Kidney (tissue), 14 donors: ENCODE results near the gene SAMM50. TPM values are rescaled to one million over a fixed set of nuclear protein-coding genes. Genes with fewer than 3 reads are reported as not detected.

Source experiments
- DNase-seq, 5 donors: peaks; one replicate each; pipeline ENCODE4 v3.0.0-alpha.2; 2013 to 2020
- FAIRE-seq: peaks from 2 replicates; lab custom pipeline; 2012; peaks lifted over from hg19 to GRCh38; lab: Jason Lieb, UNC
- H3K27ac ChIP-seq, 2 donors: one replicate each; pipeline ENCODE4 v1.7.0; 2013; ENCODE audit warnings: low read depth in 2 of 2, low read length in 2 of 2, inconsistent platforms in 1 of 2
- H3K27me3 ChIP-seq: one replicate; pipeline ENCODE4 v1.7.1; 2013; ENCODE audit warnings: low read length, inconsistent platforms; ENCODE audit not compliant: control insufficient read depth, insufficient read depth
- H3K36me3 ChIP-seq, 3 donors: one replicate each; pipeline versions ENCODE4 v1.7.0 to v1.7.1; 2013; ENCODE audit warnings: low read length in 3 of 3, control low read depth in 1 of 3, inconsistent platforms in 1 of 3; ENCODE audit not compliant: insufficient read depth in 3 of 3, control insufficient read depth in 2 of 3
- H3K4me1 ChIP-seq, 3 donors: one replicate each; pipeline versions ENCODE4 v1.7.0 to v1.7.1; 2013; ENCODE audit warnings: low read length in 3 of 3, inconsistent platforms in 1 of 3, low read depth in 1 of 3; ENCODE audit not compliant: control insufficient read depth in 2 of 3, insufficient read depth in 2 of 3
- H3K4me3 ChIP-seq, 3 donors: one replicate each; pipeline versions ENCODE4 v1.7.0 to v1.8.1; 2013; ENCODE audit warnings: low read length in 3 of 3, control low read depth in 1 of 3, inconsistent platforms in 1 of 3
- H3K9ac ChIP-seq, 3 donors: one replicate each; pipeline versions ENCODE4 v1.7.0 to v1.7.1; 2013; ENCODE audit warnings: low read length in 3 of 3, control low read depth in 1 of 3, inconsistent platforms in 1 of 3
- H3K9me3 ChIP-seq, 3 donors: one replicate each; pipeline versions ENCODE4 v1.7.0 to v1.7.1; 2013; ENCODE audit warnings: low read length in 3 of 3, control low read depth in 1 of 3, inconsistent platforms in 1 of 3; ENCODE audit not compliant: control insufficient read depth in 2 of 3, insufficient read depth in 1 of 3
- CTCF ChIP-seq: IDR thresholded peaks from 3 replicates; pipeline ENCODE4 v1.5.1; 2012; ENCODE audit warnings: mild to moderate bottlenecking, moderate library complexity, borderline replicate concordance; ENCODE audit not compliant: insufficient read depth; ENCODE audit errors: extremely low read depth
- intact Hi-C: fragments of 100-400 bp; cut with DNase I; formaldehyde crosslinking; loops from one replicate; pipeline ENCODE4 v1.11.1; 2022
- polyA plus RNA-seq: library from polyadenylated mRNA; stranded (reverse); fragments of 350-450 nt; fragmentation: Illumina TruSeq; extraction: RNeasy Lipid Tissue Mini Kit (QIAGEN cat#74804); gene quantifications from one replicate; pipeline ENCODE4 v1.2.3, GENCODE V29; 2014; ENCODE audit warnings: low read depth, low replicate concordance; ENCODE audit not compliant: insufficient read depth
- total RNA-seq: library from RNA; stranded (reverse); fragmentation: NEBNext Ultra II Directional; extraction: Animal tissue kit (Norgen Biotek cat#: 25700); gene quantifications from one replicate; pipeline ENCODE4 v1.2.1, GENCODE V29; 2021
- donor health status: control.
- donor health status: control.
- donor health status: control.
- donor health status: control.
- donor health status: control.
- donor health status: DM: yes; HTN: yes; CAD: no.
- donor health status: Normal renal cell carcinoma (clear cell type).

The SAMM50 gene
- total and polyA plus RNA-seq, 2 donors from 2014 or later: 34.9 to 57.0 TPM

- FAIRE-seq (no peak), DNase-seq (no peak)
- H3K4me1 ChIP-seq: peaks cover 0 to 3% (median 0%) of the 10 kb centered on the region in 3 donors
- TF ChIP-seq CTCF: no peak
- no peak overlapping the region for H3K9ac ChIP-seq
- no peak overlapping the region for H3K4me3 ChIP-seq
- H3K27ac ChIP-seq: no peak overlapping the region
- H3K27me3 ChIP-seq: no peaks in the 10 kb centered on the region
- intact Hi-C loops: no loop called here
- no peaks in the 10 kb centered on the region for H3K36me3 ChIP-seq
- no peaks in the 10 kb centered on the region for H3K9me3 ChIP-seq
Observed at GRCh38 chr22:44045145-44045544, 89.9 kb downstream of the SAMM50 start.

Other genes starting within 250 kb of the SAMM50 start
- gene EFCAB6, start 143.1 kb upstream of the SAMM50 start, total RNA-seq: 11.8 TPM
- gene EFCAB6, start 143.1 kb upstream of the SAMM50 start, polyA plus RNA-seq: 1.5 TPM
- 0.57 TPM for gene SULT4A1, start 92.9 kb upstream of the SAMM50 start, total RNA-seq
- 0.52 TPM for gene SULT4A1, start 92.9 kb upstream of the SAMM50 start, polyA plus RNA-seq
- gene PNPLA5, start 63.4 kb upstream of the SAMM50 start, total RNA-seq: not detected
- not detected for gene PNPLA5, start 63.4 kb upstream of the SAMM50 start, polyA plus RNA-seq
- gene PNPLA3, start 31.6 kb upstream of the SAMM50 start, total RNA-seq: 0.54 TPM
- gene PNPLA3, start 31.6 kb upstream of the SAMM50 start, polyA plus RNA-seq: 1.2 TPM
- 32.9 TPM for gene PARVB, start 68.9 kb downstream of the SAMM50 start, total RNA-seq
- gene PARVB, start 68.9 kb downstream of the SAMM50 start, polyA plus RNA-seq: 51.1 TPM
- 20.9 TPM for gene PARVG, start 225.5 kb downstream of the SAMM50 start, total RNA-seq
- 2.5 TPM for gene PARVG, start 225.5 kb downstream of the SAMM50 start, polyA plus RNA-seq